ENCODE results near the gene ZNF32. TPM values are rescaled to one million over a fixed set of nuclear protein-coding genes. Genes with fewer than 3 reads are reported as not detected.

The ZNF32 gene
- total and polyA plus RNA-seq, 5 donors: 47.2 to 86.3 (median 57.9) TPM

GRCh38 chr10:43689955-43690771 lies 41.5 kb upstream of the ZNF32 start:
- H3K4me1 ChIP-seq (ENCODE audit: control insufficient read depth, insufficient read depth, low read length): peaks cover 2% of the 10 kb centered on the region
- intact Hi-C loops (cut with DNase I): loop anchor here (2.0 to 10.0 kb wide), 10 partner anchors 135 to 697 kb away; partner anchors contain the start of gene CXCL12 (in 1 of the 4)
- H3K27me3 ChIP-seq (ENCODE audit: control insufficient read depth, insufficient read depth): no peaks in the 10 kb centered on the region
- under 1% methylated on average over 65 of the region's 65 CpGs for WGBS
- H3K27ac ChIP-seq (ENCODE audit: low read length): peak overlapping the region; percentile 58
- H3K9me3 ChIP-seq (ENCODE audit: control insufficient read depth, low read length): no peaks in the 10 kb centered on the region
- DNase-seq (peak; percentile 90 to 96 (median 96)), ATAC-seq (peak; percentile 97 to 98)
- peak overlapping the region; percentile 35 for H3K4me3 ChIP-seq (ENCODE audit: low read length)

GRCh38 chr10:43689618-43689954 lies 40.9 kb upstream of the ZNF32 start:
- Histone ChIP-seq H3K4me3 (ENCODE audit: low read length) (peak overlapping the region; percentile 35), H3K27ac (ENCODE audit: low read length) (peak overlapping the region; percentile 58)
- intact Hi-C loops (cut with DNase I): loop anchor here in 3 of 4 donors (5.0 to 10.0 kb wide), 5 partner anchors 615 to 698 kb away; partner anchors contain the start of gene CXCL12 (in 1 of the 3)

GRCh38 chr10:43689007-43689491 lies 40.4 kb upstream of the ZNF32 start:
- H3K9me3 ChIP-seq (ENCODE audit: control insufficient read depth, low read length): no peaks in the 10 kb centered on the region
- WGBS: 85% methylated on average over 25 of the region's 25 CpGs
- ATAC-seq (no peak), DNase-seq (peak in 1 of 3 donors; percentile 34)
- H3K4me1 ChIP-seq (ENCODE audit: control insufficient read depth, insufficient read depth, low read length): peaks cover 2% of the 10 kb centered on the region
- intact Hi-C loops (cut with DNase I): loop anchor here in 3 of 4 donors (5.0 to 10.0 kb wide), 5 partner anchors 616 to 698 kb away; partner anchors contain the start of gene CXCL12 (in 1 of the 3)
- no peak overlapping the region for H3K27ac ChIP-seq (ENCODE audit: low read length)
- no peak overlapping the region for H3K4me3 ChIP-seq (ENCODE audit: low read length)
- no peaks in the 10 kb centered on the region for H3K27me3 ChIP-seq (ENCODE audit: control insufficient read depth, insufficient read depth)

More at GRCh38 chr10:43689618-43689954, 40.9 kb upstream of the ZNF32 start:
- H3K9me3 ChIP-seq (ENCODE audit: control insufficient read depth, low read length): no peaks in the 10 kb centered on the region
- peaks cover 2% of the 10 kb centered on the region for H3K4me1 ChIP-seq (ENCODE audit: control insufficient read depth, insufficient read depth, low read length)
- no peaks in the 10 kb centered on the region for H3K27me3 ChIP-seq (ENCODE audit: control insufficient read depth, insufficient read depth)
- ATAC-seq (peak; percentile 86 to 87), DNase-seq (peak; percentile 76 to 91 (median 90))
- WGBS: 3% methylated on average over 25 of the region's 25 CpGs

GRCh38 chr10:43688348-43688892 lies 39.7 kb upstream of the ZNF32 start:
- H3K27ac ChIP-seq (ENCODE audit: low read length): no peak overlapping the region
- intact Hi-C loops (cut with DNase I): loop anchor here in 3 of 4 donors (5.0 to 10.0 kb wide), 5 partner anchors 616 to 699 kb away; partner anchors contain the start of gene CXCL12 (in 1 of the 3)
- DNase-seq: peak in 1 of 3 donors; percentile 27
- WGBS: 96% methylated on average over 16 of the region's 16 CpGs
- no peak for ATAC-seq
- H3K27me3 ChIP-seq (ENCODE audit: control insufficient read depth, insufficient read depth): no peaks in the 10 kb centered on the region
- peaks cover 4% of the 10 kb centered on the region for H3K4me1 ChIP-seq (ENCODE audit: control insufficient read depth, insufficient read depth, low read length)
- no peaks in the 10 kb centered on the region for H3K9me3 ChIP-seq (ENCODE audit: control insufficient read depth, low read length)
- H3K4me3 ChIP-seq (ENCODE audit: low read length): no peak overlapping the region

GRCh38 chr10:43687373-43687772 lies 38.7 kb upstream of the ZNF32 start:
- no peak overlapping the region for H3K4me3 ChIP-seq (ENCODE audit: low read length)
- 92% methylated on average over 7 of the region's 7 CpGs for WGBS
- ATAC-seq: no peak

GRCh38 chr10:43686414-43686813 lies 37.7 kb upstream of the ZNF32 start:
- H3K27ac ChIP-seq (ENCODE audit: low read length): no peak overlapping the region
- H3K4me3 ChIP-seq (ENCODE audit: low read length): no peak overlapping the region
- H3K27me3 ChIP-seq (ENCODE audit: control insufficient read depth, insufficient read depth): no peaks in the 10 kb centered on the region
- intact Hi-C loops (cut with DNase I): loop anchor here in 3 of 4 donors (5.0 to 10.0 kb wide), 5 partner anchors 618 to 701 kb away; partner anchors contain the start of gene CXCL12 (in 1 of the 3)
- 79% methylated on average over 6 of the region's 6 CpGs for WGBS
- peaks cover 5% of the 10 kb centered on the region for H3K4me1 ChIP-seq (ENCODE audit: control insufficient read depth, insufficient read depth, low read length)
- ATAC-seq (no peak), DNase-seq (peak in 1 of 3 donors; percentile 16)
- no peaks in the 10 kb centered on the region for H3K9me3 ChIP-seq (ENCODE audit: control insufficient read depth, low read length)

More at GRCh38 chr10:43687373-43687772, 38.7 kb upstream of the ZNF32 start:
- intact Hi-C loops (cut with DNase I): loop anchor here in 3 of 4 donors (5.0 to 10.0 kb wide), 5 partner anchors 617 to 700 kb away; partner anchors contain the start of gene CXCL12 (in 1 of the 3)
- peak in 1 of 3 donors; percentile 24 for DNase-seq
- H3K4me1 ChIP-seq (ENCODE audit: control insufficient read depth, insufficient read depth, low read length): peaks cover 5% of the 10 kb centered on the region
- H3K27me3 ChIP-seq (ENCODE audit: control insufficient read depth, insufficient read depth): no peaks in the 10 kb centered on the region
- no peaks in the 10 kb centered on the region for H3K9me3 ChIP-seq (ENCODE audit: control insufficient read depth, low read length)
- no peak overlapping the region for H3K27ac ChIP-seq (ENCODE audit: low read length)

GRCh38 chr10:43685744-43686143 lies 37.1 kb upstream of the ZNF32 start:
- intact Hi-C loops (cut with DNase I): loop anchor here in 3 of 4 donors (5.0 to 10.0 kb wide), 5 partner anchors 619 to 702 kb away; partner anchors contain the start of gene CXCL12 (in 1 of the 3)
- no peak overlapping the region for H3K27ac ChIP-seq (ENCODE audit: low read length)
- H3K4me1 ChIP-seq (ENCODE audit: control insufficient read depth, insufficient read depth, low read length): peaks cover 5% of the 10 kb centered on the region
- no peak overlapping the region for H3K4me3 ChIP-seq (ENCODE audit: low read length)
- DNase-seq (peak in 2 of 3 donors; percentile 73 to 74), ATAC-seq (no peak)
- H3K9me3 ChIP-seq (ENCODE audit: control insufficient read depth, low read length): no peaks in the 10 kb centered on the region
- 73% methylated on average over 8 of the region's 8 CpGs for WGBS
- no peaks in the 10 kb centered on the region for H3K27me3 ChIP-seq (ENCODE audit: control insufficient read depth, insufficient read depth)

- H3K27me3 ChIP-seq (ENCODE audit: control insufficient read depth, insufficient read depth): no peaks in the 10 kb centered on the region
- H3K9me3 ChIP-seq (ENCODE audit: control insufficient read depth, low read length): no peaks in the 10 kb centered on the region
- no peak overlapping the region for H3K27ac ChIP-seq (ENCODE audit: low read length)
- H3K4me3 ChIP-seq (ENCODE audit: low read length): no peak overlapping the region
- ATAC-seq (no peak), DNase-seq (no peak)
- peaks cover 5% of the 10 kb centered on the region for H3K4me1 ChIP-seq (ENCODE audit: control insufficient read depth, insufficient read depth, low read length)
- intact Hi-C loops (cut with DNase I): loop anchor here in 2 of 4 donors (10.0 kb wide), 2 partner anchors 621 to 631 kb away; no protein-coding TSS in a partner anchor
Observed at GRCh38 chr10:43684292-43684559, 35.5 kb upstream of the ZNF32 start.

GRCh38 chr10:43683451-43684291 lies 35.0 kb upstream of the ZNF32 start:
- ATAC-seq: no peak
- no peak overlapping the region for H3K27ac ChIP-seq (ENCODE audit: low read length)
- intact Hi-C loops (cut with DNase I): loop anchor here in 2 of 4 donors (10.0 kb wide), 2 partner anchors 621 to 631 kb away; no protein-coding TSS in a partner anchor
- H3K9me3 ChIP-seq (ENCODE audit: control insufficient read depth, low read length): no peaks in the 10 kb centered on the region
- peaks cover 5% of the 10 kb centered on the region for H3K4me1 ChIP-seq (ENCODE audit: control insufficient read depth, insufficient read depth, low read length)
- 48% methylated on average over 10 of the region's 10 CpGs for WGBS
- H3K4me3 ChIP-seq (ENCODE audit: low read length): no peak overlapping the region
- no peaks in the 10 kb centered on the region for H3K27me3 ChIP-seq (ENCODE audit: control insufficient read depth, insufficient read depth)
- DNase-seq: no peak

GRCh38 chr10:43682956-43683355 lies 34.3 kb upstream of the ZNF32 start:
- intact Hi-C loops (cut with DNase I): loop anchor here in 2 of 4 donors (10.0 kb wide), 2 partner anchors 622 to 632 kb away; no protein-coding TSS in a partner anchor
- Histone ChIP-seq H3K27ac (ENCODE audit: low read length) (no peak overlapping the region), H3K9me3 (ENCODE audit: control insufficient read depth, low read length) (no peaks in the 10 kb centered on the region), H3K4me3 (ENCODE audit: low read length) (no peak overlapping the region), H3K27me3 (ENCODE audit: control insufficient read depth, insufficient read depth) (no peaks in the 10 kb centered on the region), H3K4me1 (ENCODE audit: control insufficient read depth, insufficient read depth, low read length) (peaks cover 5% of the 10 kb centered on the region)
- 90% methylated on average over 2 of the region's 2 CpGs for WGBS
- DNase-seq (no peak), ATAC-seq (no peak)
